Measurements from ENCODE around the gene GRIK5.

DNA sequence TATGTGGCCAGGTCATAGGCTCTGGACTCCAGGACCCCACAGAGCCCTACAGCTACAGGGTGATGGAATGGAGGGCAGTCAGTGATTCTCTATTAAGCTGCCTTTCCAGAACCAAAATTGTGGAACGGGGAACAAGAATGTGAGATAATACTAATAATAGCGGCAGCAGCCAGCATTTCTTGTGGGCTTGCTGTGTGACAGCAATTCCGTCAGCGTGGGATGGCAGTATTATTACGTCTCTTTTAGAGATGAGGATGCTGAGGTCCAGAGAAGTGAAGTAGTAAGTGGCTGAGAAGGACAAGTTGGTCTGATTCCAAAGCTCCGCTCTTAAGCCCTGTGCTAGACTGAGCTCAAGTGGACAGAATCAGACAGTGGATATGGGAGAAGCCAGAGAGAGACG is 24.4 kb downstream of the GRIK5 start:
- TF ChIP-seq ZNF274 (IDR thresholded peaks at IDR 0.05; ENCODE audit: low read depth, low read length) (no peak), SUZ12 (IDR thresholded peaks at IDR 0.05; ENCODE audit: extremely low read depth, insufficient read depth, insufficient read length) (no peak)

Measured in NT2/D1 (cell line).